Brain microvascular endothelial cell (primary cell): ENCODE measurements around the gene PKHD1.

Experiments used
- DNase-seq: peaks from one replicate; pipeline ENCODE4 v3.0.0-alpha.2; 2020
- H3K27ac ChIP-seq: fragments of 250-450 bp; sonication (Bioruptor Pico); 2 replicates; pipeline ENCODE4 v1.5.1; 2020; ENCODE audit warnings: mild to moderate bottlenecking, moderate library complexity
- H3K27me3 ChIP-seq: fragments of 250-450 bp; sonication (Bioruptor Pico); replicated peaks from 2 replicates; pipeline ENCODE4 v1.5.1; 2020; ENCODE audit warnings: mild to moderate bottlenecking
- H3K36me3 ChIP-seq: fragments of 250-450 bp; sonication (Bioruptor Pico); replicated peaks from 2 replicates; pipeline ENCODE4 v1.5.1; 2020; ENCODE audit warnings: mild to moderate bottlenecking
- H3K4me3 ChIP-seq: 2 replicates; pipeline ENCODE4 v1.5.1; 2011; ENCODE audit warnings: low read depth, mild to moderate bottlenecking, control low read depth, low read length, moderate library complexity
- CTCF ChIP-seq: IDR thresholded peaks from 2 replicates; pipeline ENCODE4 v1.5.1; 2011; ENCODE audit warnings: low read depth, mild to moderate bottlenecking, moderate library complexity, low read length, control low read depth, inconsistent platforms; ENCODE audit errors: missing control alignments
- in situ Hi-C: cut with HindIII; loops from 2 replicates; pipeline ENCODE4 v1.10.0; 2017; ENCODE audit warnings: low sequenced_read_pairs, low pct_ligation_motif_present

PKHD1 gene

DNA sequence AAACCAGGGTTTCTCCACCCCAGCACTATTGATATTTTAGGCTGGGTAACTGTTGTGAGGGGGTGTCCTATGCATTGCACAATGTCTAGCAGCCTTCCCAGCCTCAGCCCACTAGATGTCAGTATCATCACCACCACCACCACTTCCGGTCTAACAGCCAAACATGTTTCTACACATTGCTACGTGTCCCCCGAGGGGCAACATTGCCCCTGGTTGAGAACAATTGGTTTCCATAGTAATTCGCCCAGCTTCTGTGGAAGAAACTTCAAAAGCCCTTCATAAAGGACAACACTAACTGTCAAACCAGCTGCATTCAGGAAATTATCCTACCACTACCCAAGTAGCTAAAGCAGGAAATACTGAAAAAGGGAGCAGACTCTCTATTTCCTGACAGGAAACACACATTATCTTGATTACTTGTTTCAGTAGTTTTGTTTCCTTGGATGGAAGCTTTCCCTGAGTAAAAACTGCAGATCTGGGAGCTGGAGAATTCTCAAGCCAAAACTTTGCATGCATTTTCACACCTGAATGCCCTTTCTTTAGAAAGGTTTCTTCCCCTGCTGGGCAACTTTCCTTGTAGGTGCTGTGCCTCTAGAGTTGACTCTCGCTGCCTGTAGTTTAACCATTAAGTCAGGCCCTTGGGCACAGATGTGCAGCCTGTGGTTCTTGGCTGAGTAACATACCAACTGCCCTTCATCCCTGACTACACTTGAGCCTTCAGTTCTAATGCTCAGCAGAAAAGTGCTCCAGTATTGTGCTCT, 23.6 kb downstream of the PKHD1 start:
- H3K27ac ChIP-seq, result no peak overlapping the region
- peak; percentile 65 for TF ChIP-seq CTCF
- H3K36me3 ChIP-seq, result no peaks in the 10 kb centered on the region
- no peaks in the 10 kb centered on the region for H3K27me3 ChIP-seq
- in situ Hi-C loops, result no loop called here
- DNase-seq, result peak; percentile 11
- no peak overlapping the region for H3K4me3 ChIP-seq

- in situ Hi-C loops, result no loop called here
- no peak overlapping the region for H3K4me3 ChIP-seq
These were observed 25.9 kb downstream of the PKHD1 start for GRCh38 chr6:52061481-52061880.

DNA sequence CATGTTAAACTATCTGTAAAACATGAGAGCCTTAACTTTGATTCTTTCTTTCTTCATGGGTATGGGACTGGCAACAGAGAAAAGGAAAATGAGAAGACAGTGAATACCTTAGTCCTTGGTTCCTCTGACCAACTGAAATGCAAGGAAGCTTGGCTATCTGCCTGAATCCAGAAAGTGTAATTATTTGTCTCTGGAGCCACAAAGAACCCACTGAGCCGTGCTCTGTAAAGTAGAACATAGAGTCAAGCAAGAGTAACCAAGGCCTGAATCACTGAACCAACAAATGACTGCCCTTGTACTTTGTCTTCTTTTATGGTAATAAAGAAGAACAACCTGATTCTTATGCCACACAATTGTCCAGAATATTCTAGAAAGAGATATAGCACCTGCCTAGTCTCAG, 27.6 kb downstream of the PKHD1 start:
- Histone ChIP-seq H3K36me3 (no peaks in the 10 kb centered on the region), H3K4me3 (no peak overlapping the region), H3K27me3 (no peaks in the 10 kb centered on the region), H3K27ac (no peak overlapping the region)
- no peak for DNase-seq
- no peak for TF ChIP-seq CTCF
- in situ Hi-C loops, result no loop called here

More at GRCh38 chr6:52061481-52061880, 25.9 kb downstream of the PKHD1 start:
- no peaks in the 10 kb centered on the region for H3K36me3 ChIP-seq
- H3K27me3 ChIP-seq, result no peaks in the 10 kb centered on the region
- no peak overlapping the region for H3K27ac ChIP-seq
- TF ChIP-seq CTCF, result no peak
- DNase-seq, result no peak

DNA sequence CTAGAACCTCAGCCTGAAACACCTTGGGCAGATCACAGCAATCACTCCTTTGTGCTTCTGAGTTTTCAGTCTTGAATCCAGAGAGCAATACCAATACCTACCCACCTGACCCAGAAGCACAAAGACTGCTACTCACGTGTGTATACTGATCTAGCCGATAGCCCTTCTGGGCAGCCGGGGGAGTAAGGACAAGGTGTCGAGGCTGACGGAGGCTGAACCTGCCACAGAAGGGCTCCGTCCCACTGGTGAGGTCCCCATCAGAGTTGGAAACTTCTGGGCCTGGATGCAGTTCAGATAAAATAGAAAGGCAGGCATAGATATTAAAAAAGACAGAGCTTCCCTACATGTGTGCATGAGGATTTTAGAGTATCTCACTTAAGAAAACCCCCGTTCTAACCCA, 32.0 kb downstream of the PKHD1 start:
- in situ Hi-C loops, result no loop called here
- Histone ChIP-seq H3K27ac (no peak overlapping the region), H3K36me3 (no peaks in the 10 kb centered on the region), H3K4me3 (no peak overlapping the region), H3K27me3 (no peaks in the 10 kb centered on the region)
- no peak for DNase-seq
- no peak for TF ChIP-seq CTCF

DNA sequence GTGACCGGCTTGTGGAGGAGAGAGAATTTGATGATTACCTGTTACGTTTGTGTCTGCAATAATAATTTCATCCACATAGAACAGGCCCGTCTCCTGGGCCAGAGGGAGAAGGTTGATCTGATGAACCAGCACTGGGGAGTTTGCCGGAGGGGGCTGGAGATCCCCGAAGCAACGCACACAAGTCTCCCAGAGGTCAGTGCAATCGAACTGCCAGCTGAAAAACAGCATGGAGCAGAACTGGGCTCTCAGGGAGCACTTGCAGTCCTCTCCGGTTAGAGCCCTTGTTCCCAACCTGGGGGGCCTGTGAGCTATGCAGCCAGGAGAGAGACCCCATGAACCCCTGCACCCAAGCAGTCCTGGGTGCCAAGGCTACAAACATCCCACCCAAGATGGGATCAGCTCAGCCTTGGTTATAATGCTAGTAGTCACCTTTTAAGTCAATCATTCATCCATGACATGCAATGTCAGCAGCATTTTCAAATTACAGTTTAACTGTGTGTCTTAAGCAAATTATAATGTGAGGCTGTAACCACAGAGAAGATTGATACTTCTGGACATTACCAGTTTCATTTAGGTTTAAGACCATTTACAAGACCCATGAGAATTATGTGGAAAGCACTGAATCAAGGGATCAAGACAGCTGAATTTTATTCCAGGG, 34.2 kb downstream of the PKHD1 start:
- DNase-seq, result no peak
- in situ Hi-C loops, result no loop called here
- Histone ChIP-seq H3K27ac (no peak overlapping the region), H3K4me3 (no peak overlapping the region), H3K27me3 (no peaks in the 10 kb centered on the region), H3K36me3 (no peaks in the 10 kb centered on the region)
- no peak for TF ChIP-seq CTCF

- in situ Hi-C loops, result no loop called here
- no peak for TF ChIP-seq CTCF
- no peaks in the 10 kb centered on the region for H3K36me3 ChIP-seq
- H3K27me3 ChIP-seq, result no peaks in the 10 kb centered on the region
- no peak overlapping the region for H3K4me3 ChIP-seq
- DNase-seq, result no peak
- H3K27ac ChIP-seq, result no peak overlapping the region
These were observed 37.4 kb downstream of the PKHD1 start for GRCh38 chr6:52050051-52050405.
